UCSD-AML1 (cell line): ENCODE measurements around the gene USP19.
A peak's percentile ranks its signal among the peaks of the same experiment; 100 is the strongest.

Experiments used
- DNase-seq: peaks from one replicate; lab custom pipeline; 2025; ENCODE audit not compliant: unreplicated experiment; lab: John Stamatoyannopoulos, UW

USP19 gene

GRCh38 chr3:49134471-49135265 is 14.0 kb upstream of the USP19 start:
- no peak for DNase-seq

- peak; percentile 83 for DNase-seq
Measured at GRCh38 chr3:49133226-49133951, 12.8 kb upstream of the USP19 start.

GRCh38 chr3:49132437-49133225 is 12.0 kb upstream of the USP19 start, which contains the start of gene LAMB2:
TSS of gene LAMB2 (minus strand) at chr3:49133050. CDS start at chr3:49132867, 183 bp downstream.
- DNase-seq, result peak; percentile 76

- no peak for DNase-seq
Measured at GRCh38 chr3:49132073-49132436, 11.4 kb upstream of the USP19 start.

GRCh38 chr3:49131576-49131975 is 11.0 kb upstream of the USP19 start:
- DNase-seq, result no peak

GRCh38 chr3:49131040-49131439 is 10.4 kb upstream of the USP19 start:
- no peak for DNase-seq

- no peak for DNase-seq
Measured at GRCh38 chr3:49124991-49125670, 4.5 kb upstream of the USP19 start.

- DNase-seq, result no peak
Measured at GRCh38 chr3:49124203-49124602, 3.6 kb upstream of the USP19 start.

- DNase-seq, result no peak
Measured at GRCh38 chr3:49123687-49124086, 3.1 kb upstream of the USP19 start.

GRCh38 chr3:49122886-49123545 is 2.4 kb upstream of the USP19 start:
- DNase-seq, result no peak

GRCh38 chr3:49122451-49122850 is 1.8 kb upstream of the USP19 start:
- DNase-seq, result no peak

GRCh38 chr3:49122022-49122421 is 1.4 kb upstream of the USP19 start:
- no peak for DNase-seq

GRCh38 chr3:49121132-49121736 is 611 bp upstream of the USP19 start:
- no peak for DNase-seq

GRCh38 chr3:49120096-49120437 is 556 bp downstream of the USP19 start:
- no peak for DNase-seq

- DNase-seq, result no peak
Measured at GRCh38 chr3:49119439-49119838, 1.2 kb downstream of the USP19 start.

GRCh38 chr3:49119036-49119435 is 1.6 kb downstream of the USP19 start:
- DNase-seq, result no peak

GRCh38 chr3:49112262-49112661 is 8.4 kb downstream of the USP19 start:
- no peak for DNase-seq

GRCh38 chr3:49111347-49111746 is 9.3 kb downstream of the USP19 start:
- DNase-seq, result no peak

- no peak for DNase-seq
Measured at GRCh38 chr3:49110780-49111179, 9.8 kb downstream of the USP19 start.

GRCh38 chr3:49108346-49108745 is 12.3 kb downstream of the USP19 start:
- DNase-seq, result no peak
